ENCODE measurements around the gene OR9Q1.

OR9Q1 gene

DNA sequence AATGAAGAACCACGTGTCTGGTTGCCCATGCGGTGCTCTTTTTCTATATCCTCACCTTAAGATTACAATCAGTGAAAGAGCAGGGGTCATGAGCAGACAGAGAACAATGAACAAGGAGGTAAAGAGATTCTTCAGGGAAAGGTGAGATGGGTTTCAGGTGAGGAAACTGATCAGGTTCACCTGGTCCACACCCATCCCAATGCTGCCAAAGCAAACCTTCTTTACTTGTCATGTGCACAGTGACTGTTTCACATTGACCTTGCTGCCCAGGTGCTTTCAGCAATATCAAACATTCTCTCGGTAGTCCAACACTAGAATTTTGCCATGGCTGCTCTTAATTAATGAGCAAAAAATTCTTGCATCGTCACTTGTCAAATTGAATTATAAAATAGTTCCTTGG lies 140.7 kb downstream of the OR9Q1 start:
- DNase-seq (ENCODE audit: insufficient read length, low spot score) (no peak), FAIRE-seq (no peak)
- TF ChIP-seq, protein P1, sequence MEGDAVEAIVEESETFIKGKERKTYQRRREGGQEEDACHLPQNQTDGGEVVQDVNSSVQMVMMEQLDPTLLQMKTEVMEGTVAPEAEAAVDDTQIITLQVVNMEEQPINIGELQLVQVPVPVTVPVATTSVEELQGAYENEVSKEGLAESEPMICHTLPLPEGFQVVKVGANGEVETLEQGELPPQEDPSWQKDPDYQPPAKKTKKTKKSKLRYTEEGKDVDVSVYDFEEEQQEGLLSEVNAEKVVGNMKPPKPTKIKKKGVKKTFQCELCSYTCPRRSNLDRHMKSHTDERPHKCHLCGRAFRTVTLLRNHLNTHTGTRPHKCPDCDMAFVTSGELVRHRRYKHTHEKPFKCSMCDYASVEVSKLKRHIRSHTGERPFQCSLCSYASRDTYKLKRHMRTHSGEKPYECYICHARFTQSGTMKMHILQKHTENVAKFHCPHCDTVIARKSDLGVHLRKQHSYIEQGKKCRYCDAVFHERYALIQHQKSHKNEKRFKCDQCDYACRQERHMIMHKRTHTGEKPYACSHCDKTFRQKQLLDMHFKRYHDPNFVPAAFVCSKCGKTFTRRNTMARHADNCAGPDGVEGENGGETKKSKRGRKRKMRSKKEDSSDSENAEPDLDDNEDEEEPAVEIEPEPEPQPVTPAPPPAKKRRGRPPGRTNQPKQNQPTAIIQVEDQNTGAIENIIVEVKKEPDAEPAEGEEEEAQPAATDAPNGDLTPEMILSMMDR (IDR thresholded peaks at IDR 0.05; ENCODE audit: insufficient read depth, missing control alignments) = no peak

DNA sequence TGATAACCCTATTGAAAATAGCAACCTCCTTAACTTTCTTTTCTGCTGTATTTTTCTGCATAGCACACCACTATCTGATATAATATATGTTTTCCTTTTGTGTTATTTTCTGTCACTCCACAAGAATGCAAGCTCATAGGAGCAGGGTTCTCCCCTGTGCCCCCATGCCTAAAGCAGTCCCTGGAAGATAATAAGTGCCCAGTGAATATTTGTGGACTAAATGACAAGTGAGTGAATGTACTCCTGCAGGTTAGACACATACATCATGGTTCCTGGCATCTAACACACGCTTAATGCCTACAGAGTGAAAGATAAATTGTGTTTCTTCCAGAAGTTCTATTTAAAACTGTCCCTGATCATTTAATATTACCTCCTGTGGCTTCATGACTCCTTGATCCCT lies 141.3 kb downstream of the OR9Q1 start:
- DNase-seq (ENCODE audit: insufficient read length, low spot score) = no peak
- TF ChIP-seq, protein P1 (IDR thresholded peaks at IDR 0.05; ENCODE audit: insufficient read depth, missing control alignments) = no peak
- no peak for FAIRE-seq

DNA sequence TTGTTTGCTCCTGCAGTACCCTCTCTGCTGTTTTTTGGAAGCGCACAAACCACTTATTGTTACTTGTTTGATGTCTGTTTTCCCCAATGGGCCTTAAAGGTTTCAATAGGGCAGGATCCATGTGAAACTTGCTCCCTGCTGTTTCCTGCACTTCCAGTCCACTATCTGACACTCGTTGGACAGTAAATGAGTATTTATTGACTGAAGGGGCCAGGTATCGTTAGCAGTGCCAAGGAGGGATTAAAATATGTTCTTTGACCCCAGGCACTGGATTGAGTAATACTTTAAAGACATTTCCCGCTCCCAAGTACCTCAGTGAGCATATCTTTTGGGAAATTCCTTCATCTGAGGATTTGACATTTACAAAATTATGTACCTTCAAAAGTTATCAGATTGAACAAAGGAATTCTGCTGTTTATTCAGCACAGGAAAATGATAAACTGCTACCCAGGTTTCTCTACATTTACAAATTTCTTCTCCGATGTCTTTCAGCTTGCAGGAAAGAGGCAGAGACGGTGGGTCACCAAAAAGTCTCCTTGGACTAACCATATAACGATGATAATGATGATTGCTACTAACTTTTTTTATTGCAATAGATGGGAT lies 141.9 kb downstream of the OR9Q1 start:
- no peak for FAIRE-seq
- DNase-seq (ENCODE audit: insufficient read length, low spot score) = no peak
- TF ChIP-seq, protein P1 (IDR thresholded peaks at IDR 0.05; ENCODE audit: insufficient read depth, missing control alignments) = no peak

DNA sequence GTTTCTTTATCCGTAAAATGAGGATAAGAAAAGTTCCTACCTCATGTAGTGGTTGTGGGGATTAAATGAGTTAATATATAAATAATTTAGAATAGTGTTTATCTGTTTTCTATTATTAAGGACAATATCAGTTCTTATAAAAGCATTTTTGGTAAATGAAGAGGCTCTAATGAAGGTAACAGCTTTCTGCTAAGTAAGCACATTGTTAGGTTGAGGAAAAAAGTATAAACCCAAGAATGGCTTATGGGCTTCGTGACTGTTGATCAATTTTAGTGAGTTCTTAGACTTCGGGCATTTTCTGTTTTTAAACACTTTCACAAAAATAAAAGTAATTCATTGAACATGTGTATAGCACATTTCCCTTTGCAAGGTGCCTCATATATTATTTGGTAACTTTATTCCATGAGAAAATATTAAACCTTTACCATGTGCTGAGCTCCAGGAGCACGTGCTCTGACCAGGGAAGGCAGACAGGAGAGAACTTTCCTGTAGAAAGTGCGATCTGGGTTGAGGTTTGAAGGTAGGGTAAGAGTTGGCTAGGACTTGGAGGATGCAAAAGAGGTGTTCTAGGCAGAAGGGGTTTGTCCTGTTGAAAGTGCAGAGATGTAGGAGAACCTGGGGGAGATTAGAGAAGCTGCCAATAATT lies 153.9 kb downstream of the OR9Q1 start:
- TF ChIP-seq, protein P1 (IDR thresholded peaks at IDR 0.05; ENCODE audit: insufficient read depth, missing control alignments) = no peak
- FAIRE-seq (no peak), DNase-seq (ENCODE audit: insufficient read length, low spot score) (no peak)

DNA sequence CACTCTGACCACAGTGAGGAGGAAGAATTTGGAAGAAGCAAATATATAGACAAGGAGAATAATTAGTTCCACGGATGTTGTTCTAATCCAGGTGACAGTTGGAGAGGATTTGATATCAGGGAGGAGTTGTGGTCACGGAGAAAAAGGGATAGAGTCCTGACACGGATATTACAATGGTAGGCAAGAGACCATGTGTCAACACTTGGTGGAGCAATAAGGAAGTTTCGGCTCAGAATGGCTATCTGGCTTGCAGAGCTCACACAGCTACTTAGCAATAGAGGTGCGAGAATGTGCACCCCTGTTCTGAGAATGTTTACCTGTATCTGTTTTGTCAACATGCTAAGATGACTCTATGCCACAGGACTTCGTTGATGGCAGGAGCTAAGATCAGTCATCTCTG lies 154.8 kb downstream of the OR9Q1 start:
- DNase-seq (ENCODE audit: insufficient read length, low spot score) (no peak), FAIRE-seq (no peak)
- TF ChIP-seq, protein P1 (IDR thresholded peaks at IDR 0.05; ENCODE audit: insufficient read depth, missing control alignments) = no peak

DNA sequence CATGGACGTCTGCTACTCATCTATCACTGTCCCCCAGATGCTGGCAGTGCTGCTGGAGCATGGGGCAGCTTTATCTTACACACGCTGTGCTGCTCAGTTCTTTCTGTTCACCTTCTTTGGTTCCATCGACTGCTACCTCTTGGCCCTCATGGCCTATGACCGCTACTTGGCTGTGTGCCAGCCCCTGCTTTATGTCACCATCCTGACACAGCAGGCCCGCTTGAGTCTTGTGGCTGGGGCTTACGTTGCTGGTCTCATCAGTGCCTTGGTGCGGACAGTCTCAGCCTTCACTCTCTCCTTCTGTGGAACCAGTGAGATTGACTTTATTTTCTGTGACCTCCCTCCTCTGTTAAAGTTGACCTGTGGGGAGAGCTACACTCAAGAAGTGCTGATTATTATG lies 156.0 kb downstream of the OR9Q1 start:
- FAIRE-seq (no peak), DNase-seq (ENCODE audit: insufficient read length, low spot score) (no peak)
- TF ChIP-seq, protein P1 (IDR thresholded peaks at IDR 0.05; ENCODE audit: insufficient read depth, missing control alignments) = no peak

DNA sequence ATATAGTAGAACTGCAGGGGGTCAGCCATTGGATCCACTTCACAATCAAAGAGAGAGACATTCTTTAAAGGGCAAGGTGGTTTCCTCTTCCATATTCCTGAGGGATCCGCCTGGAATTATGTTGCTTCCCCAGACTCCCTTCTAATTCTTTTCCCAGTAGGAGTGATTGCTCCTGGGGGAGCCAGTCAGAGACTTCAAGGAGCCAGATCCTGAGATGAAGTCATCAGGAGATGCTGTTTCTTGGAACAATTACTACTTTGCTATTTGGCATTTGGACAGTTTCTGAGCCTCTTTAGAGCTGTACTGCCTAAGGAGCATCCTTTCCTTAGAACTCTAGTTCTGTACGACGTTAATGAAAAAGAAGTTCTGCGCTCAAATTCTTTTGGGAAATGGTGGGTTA lies 163.3 kb downstream of the OR9Q1 start:
- DNase-seq (ENCODE audit: insufficient read length, low spot score) = no peak
- no peak for FAIRE-seq
- TF ChIP-seq, protein P1 (IDR thresholded peaks at IDR 0.05; ENCODE audit: insufficient read depth, missing control alignments) = no peak

Data from D721Med (cell line).